Neural cell (in vitro differentiated cells): ENCODE results near the gene INPP4B. TPM values are rescaled to one million over a fixed set of nuclear protein-coding genes. Genes with fewer than 3 reads are reported as not detected.

ENCODE experiments used
- H2AFZ ChIP-seq: fragments of 200-600, 300-800 bp; sonication (generic), shearing (Covaris generic); 2 replicates; pipeline ENCODE4 v1.6.0; 2014; ENCODE audit warnings: low read depth, mild to moderate bottlenecking, antibody characterized with exemption, low read length, moderate library complexity
- H3F3A ChIP-seq: fragments of 200-600 bp; shearing (Covaris generic); 2 replicates; pipeline ENCODE4 v1.6.1; 2016; ENCODE audit warnings: mild to moderate bottlenecking, moderate library complexity, mixed read lengths, antibody characterized with exemption, low read length; ENCODE audit not compliant: insufficient read depth, poor library complexity, severe bottlenecking
- H3K27ac ChIP-seq: fragments of 200-600, 300-800 bp; sonication (generic), shearing (Covaris generic); 2 replicates; pipeline ENCODE4 v1.5.1; 2014; ENCODE audit warnings: mild to moderate bottlenecking, low read length, moderate library complexity
- H3K27me3 ChIP-seq: fragments of 300-800, 200-600 bp; sonication (generic), shearing (Covaris generic); 2 replicates; pipeline ENCODE4 v1.6.0; 2014; ENCODE audit warnings: mild to moderate bottlenecking, low read depth, low read length, moderate library complexity; ENCODE audit not compliant: insufficient read depth
- H3K36me3 ChIP-seq: fragments of 300-800, 200-600 bp; sonication (generic), shearing (Covaris generic); 2 replicates; pipeline ENCODE4 v1.5.1; 2014; ENCODE audit warnings: mild to moderate bottlenecking, antibody characterized with exemption, low read length, moderate library complexity; ENCODE audit not compliant: insufficient read depth
- H3K4me2 ChIP-seq: fragments of 300-800, 200-600 bp; sonication (generic), shearing (Covaris generic); 2 replicates; pipeline ENCODE4 v1.6.0; 2014; ENCODE audit warnings: mild to moderate bottlenecking, low read length
- H3K4me3 ChIP-seq: fragments of 300-800, 200-600 bp; sonication (generic), shearing (Covaris generic); 2 replicates; pipeline ENCODE4 v1.5.1; 2014; ENCODE audit warnings: mild to moderate bottlenecking, low read length, moderate library complexity
- H3K79me2 ChIP-seq: fragments of 200-600 bp; shearing (Covaris generic); replicated peaks from 2 replicates; pipeline ENCODE4 v1.6.0; 2014; ENCODE audit warnings: mild to moderate bottlenecking, low read length, moderate library complexity; ENCODE audit not compliant: insufficient read depth
- H3K9ac ChIP-seq: fragments of 300-800, 200-600 bp; sonication (generic), shearing (Covaris generic); 2 replicates; pipeline ENCODE4 v1.6.1; 2016; ENCODE audit warnings: mild to moderate bottlenecking, low read length, mixed read lengths
- H3K9me2 ChIP-seq: fragments of 200-600 bp; shearing (Covaris generic); 2 replicates; pipeline ENCODE4 v1.6.1; 2016; ENCODE audit warnings: mild to moderate bottlenecking, low read length, mixed read lengths; ENCODE audit not compliant: insufficient read depth
- H3K9me3 ChIP-seq: fragments of 200-600, 300-800 bp; sonication (generic), shearing (Covaris generic); 2 replicates; pipeline ENCODE4 v1.6.1; 2016; ENCODE audit warnings: mild to moderate bottlenecking, mixed run types, low read length, moderate library complexity, mixed read lengths
- H4K20me1 ChIP-seq: fragments of 200-600 bp; shearing (Covaris generic); 2 replicates; pipeline ENCODE4 v1.6.1; 2016; ENCODE audit warnings: mild to moderate bottlenecking, mixed run types; ENCODE audit not compliant: insufficient read depth
- CTCF ChIP-seq: fragments of 450-650 bp; IDR thresholded peaks from 2 replicates; pipeline ENCODE4 v1.5.1; 2014; ENCODE audit warnings: antibody characterized with exemption, mild to moderate bottlenecking, moderate library complexity; ENCODE audit not compliant: poor library complexity, severe bottlenecking
- EP300 ChIP-seq: fragments of 450-650 bp; conservative IDR thresholded peaks from 2 replicates; pipeline ENCODE4 v1.6.1; 2014; ENCODE audit warnings: antibody characterized with exemption, mild to moderate bottlenecking, moderate library complexity; ENCODE audit not compliant: poor library complexity, severe bottlenecking
- EZH2 ChIP-seq: fragments of 200-600, 300-800 bp; shearing (Covaris generic), sonication (generic); IDR thresholded peaks from 2 replicates; pipeline ENCODE4 v1.6.1; 2014; ENCODE audit warnings: antibody characterized with exemption, low read length, borderline replicate concordance, mild to moderate bottlenecking; ENCODE audit not compliant: insufficient read depth, poor library complexity, severe bottlenecking
- MXI1 ChIP-seq: fragments of 450-650 bp; conservative IDR thresholded peaks from 2 replicates; pipeline ENCODE4 v1.6.1; 2014; ENCODE audit warnings: antibody characterized with exemption, mild to moderate bottlenecking; ENCODE audit not compliant: poor library complexity, severe bottlenecking
- POLR2AphosphoS5 ChIP-seq: IDR thresholded peaks from 2 replicates; pipeline ENCODE4 v1.6.1; 2012
- RAD21 ChIP-seq: fragments of 450-650 bp; conservative IDR thresholded peaks from 2 replicates; pipeline ENCODE4 v1.6.1; 2014; ENCODE audit warnings: antibody characterized with exemption, mild to moderate bottlenecking, moderate library complexity
- REST ChIP-seq: IDR thresholded peaks from 2 replicates; pipeline ENCODE4 v1.6.1; 2012; ENCODE audit warnings: borderline replicate concordance
- SMC3 ChIP-seq: fragments of 450-650 bp; conservative IDR thresholded peaks from 2 replicates; pipeline ENCODE4 v1.6.1; 2014; ENCODE audit warnings: antibody characterized with exemption, mild to moderate bottlenecking, moderate library complexity; ENCODE audit not compliant: poor library complexity
- TAF1 ChIP-seq: IDR thresholded peaks from 2 replicates; pipeline ENCODE4 v1.6.1; 2012; ENCODE audit warnings: low read depth
- polyA plus RNA-seq: library from polyadenylated mRNA; depleted of rRNA; stranded (reverse); fragments of >200 nt; gene quantifications from 2 replicates; pipeline ENCODE4 v1.2.3, GENCODE V29; 2014

The INPP4B gene
- polyA plus RNA-seq, 1 donor from 2014 or later = 0.30 TPM

GRCh38 chr4:142356801-142357200 is 489.3 kb downstream of the INPP4B start:
- H4K20me1 ChIP-seq = no peaks in the 10 kb centered on the region
- H3K9me3 ChIP-seq = no peaks in the 10 kb centered on the region
- no peaks in the 10 kb centered on the region for H3K27me3 ChIP-seq
- H2AFZ ChIP-seq = no peak overlapping the region
- no peak overlapping the region for H3K4me3 ChIP-seq
- no peaks in the 10 kb centered on the region for H3K36me3 ChIP-seq
- no peaks in the 10 kb centered on the region for H3K9me2 ChIP-seq
- H3K79me2 ChIP-seq = no peaks in the 10 kb centered on the region
- no peak overlapping the region for H3K4me2 ChIP-seq
- H3F3A ChIP-seq = no peaks in the 10 kb centered on the region
- no peak overlapping the region for H3K27ac ChIP-seq
- no peak for TF ChIP-seq TAF1
- no peak for TF ChIP-seq CTCF
- TF ChIP-seq EP300 = no peak
- no peak for TF ChIP-seq SMC3
- no peak for TF ChIP-seq POLR2AphosphoS5
- no peak for TF ChIP-seq EZH2
- no peak for TF ChIP-seq RAD21
- no peak for TF ChIP-seq REST
- TF ChIP-seq MXI1 = no peak
- no peak overlapping the region for H3K9ac ChIP-seq

DNA sequence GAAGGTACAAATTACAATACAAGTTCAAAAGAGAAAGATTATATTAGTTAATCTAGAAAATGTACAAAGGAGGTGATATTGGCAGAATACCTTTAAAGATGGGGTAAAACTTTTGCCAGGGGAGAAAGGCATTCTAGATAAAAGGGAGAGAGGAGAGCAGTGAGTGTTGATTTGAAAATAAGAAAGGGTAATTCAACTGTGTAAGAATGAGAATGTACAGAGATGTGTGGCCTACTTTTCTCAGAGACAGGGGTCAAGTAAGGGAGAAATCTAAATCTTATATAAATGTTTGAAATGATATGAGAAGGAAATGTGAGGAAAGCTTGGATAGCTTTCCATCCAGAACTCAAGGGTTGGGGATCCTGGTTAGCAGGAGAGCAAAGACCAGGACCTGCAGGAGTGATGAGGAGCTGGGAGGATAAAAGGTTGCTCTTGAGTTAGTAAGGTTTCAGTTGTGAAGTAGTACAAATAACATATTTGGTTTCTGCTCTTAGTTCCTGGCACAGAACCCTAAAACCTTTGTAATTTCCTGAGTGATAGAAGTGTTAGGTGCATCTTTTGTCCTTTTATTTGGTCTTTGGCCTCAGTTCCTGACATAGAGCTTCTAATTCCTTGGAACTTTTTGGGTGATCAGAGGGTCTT is 489.9 kb downstream of the INPP4B start:
- H3K9ac ChIP-seq = no peak overlapping the region
- H3K27ac ChIP-seq = no peak overlapping the region
- H3K27me3 ChIP-seq = no peaks in the 10 kb centered on the region
- no peaks in the 10 kb centered on the region for H3F3A ChIP-seq
- no peaks in the 10 kb centered on the region for H3K79me2 ChIP-seq
- H2AFZ ChIP-seq = no peak overlapping the region
- no peaks in the 10 kb centered on the region for H3K36me3 ChIP-seq
- H4K20me1 ChIP-seq = no peaks in the 10 kb centered on the region
- H3K9me3 ChIP-seq = no peaks in the 10 kb centered on the region
- no peak overlapping the region for H3K4me3 ChIP-seq
- no peak overlapping the region for H3K4me2 ChIP-seq
- no peaks in the 10 kb centered on the region for H3K9me2 ChIP-seq
- TF ChIP-seq MXI1 (no peak), TAF1 (no peak), REST (no peak), RAD21 (no peak), SMC3 (no peak), EP300 (no peak), POLR2AphosphoS5 (no peak), EZH2 (no peak), CTCF (no peak)
